Lung (tissue), 12 donors: ENCODE data around the gene RAB3GAP2. TPM values are rescaled to one million over a fixed set of nuclear protein-coding genes. Genes with fewer than 3 reads are reported as not detected.

Experiments used
- ATAC-seq: fragments of 200-7000 bp; cut with Tn5 transposase; one replicate; pipeline ENCODE4 v1.9.1; 2020; ENCODE audit warnings: moderate number of reproducible peaks; ENCODE audit not compliant: insufficient read depth, low FRiP score
- DNase-seq, 3 donors: peaks; one replicate each; pipeline ENCODE4 v3.0.0-alpha.2; 2013 to 2017
- H3K27ac ChIP-seq, 2 donors: one replicate each; pipeline ENCODE4 v1.5.1; 2013; ENCODE audit warnings: mild to moderate bottlenecking in 2 of 2, moderate library complexity in 2 of 2, control low read depth in 1 of 2, inconsistent platforms in 1 of 2, low read depth in 1 of 2, low read length in 1 of 2
- H3K27me3 ChIP-seq, 3 donors: one replicate each; pipeline ENCODE4 v1.5.1; 2013; ENCODE audit warnings: low read length in 2 of 3; ENCODE audit not compliant: control insufficient read depth in 3 of 3, insufficient read depth in 3 of 3
- H3K36me3 ChIP-seq, 4 donors: one replicate each; pipeline ENCODE4 v1.5.1; 2013; ENCODE audit warnings: low read length in 4 of 4, mild to moderate bottlenecking in 1 of 4, moderate library complexity in 1 of 4; ENCODE audit not compliant: control insufficient read depth in 4 of 4, insufficient read depth in 4 of 4
- H3K4me1 ChIP-seq, 5 donors: one replicate each; pipeline ENCODE4 v1.5.1; 2013; ENCODE audit warnings: low read length in 5 of 5, mild to moderate bottlenecking in 2 of 5, moderate library complexity in 1 of 5; ENCODE audit not compliant: control insufficient read depth in 5 of 5, insufficient read depth in 5 of 5
- H3K4me3 ChIP-seq: one replicate; pipeline ENCODE4 v1.5.1; 2013; ENCODE audit warnings: mild to moderate bottlenecking, control low read depth, moderate library complexity
- H3K9ac ChIP-seq, 2 donors: one replicate each; pipeline ENCODE4 v1.5.1; 2013; ENCODE audit warnings: low read length in 2 of 2, control low read depth in 1 of 2; ENCODE audit not compliant: insufficient read depth in 1 of 2
- H3K9me3 ChIP-seq, 4 donors: one replicate each; pipeline ENCODE4 v1.5.1; 2013; ENCODE audit warnings: low read length in 3 of 4, mild to moderate bottlenecking in 1 of 4, moderate library complexity in 1 of 4; ENCODE audit not compliant: control insufficient read depth in 4 of 4, insufficient read depth in 3 of 4
- WGBS, 2 donors: extraction: QIAGEN DNeasy Blood & Tissue Kit; methylation state at CpG; one replicate each; pipeline ENCODE4 v1.1.7; 2013; 5-methylcytosine and 5-hydroxymethylcytosine counted together
- polyA plus RNA-seq, 2 donors: library from polyadenylated mRNA; stranded (reverse); fragments of 200-250 nt; gene quantifications; one replicate each; pipeline ENCODE4 v1.2.1, GENCODE V29; 2013
- total RNA-seq, 2 donors: library from RNA; depleted of rRNA in 1 of 2; stranded (reverse); fragments of >200 nt in 1 of 2; gene quantifications; one replicate each; pipeline ENCODE4 v1.2.1, GENCODE V29; 2014 to 2021
- TF ChIP-seq, protein P1 (sequence below): IDR thresholded peaks from 2 replicates; pipeline ENCODE4 v1.5.1; 2012; ENCODE audit warnings: mild to moderate bottlenecking; ENCODE audit errors: control extremely low read depth, extremely low read depth
- donor health status: control.
- donor health status: control.
- donor health status: Bipolar disorder and iron deficiency.
- donor health status: healthy.
- donor health status: DM: yes; HTN: yes; CAD: no.

Gene RAB3GAP2
- total and polyA plus RNA-seq, 4 donors = 7.5 to 37.5 (median 23.2) TPM

DNA sequence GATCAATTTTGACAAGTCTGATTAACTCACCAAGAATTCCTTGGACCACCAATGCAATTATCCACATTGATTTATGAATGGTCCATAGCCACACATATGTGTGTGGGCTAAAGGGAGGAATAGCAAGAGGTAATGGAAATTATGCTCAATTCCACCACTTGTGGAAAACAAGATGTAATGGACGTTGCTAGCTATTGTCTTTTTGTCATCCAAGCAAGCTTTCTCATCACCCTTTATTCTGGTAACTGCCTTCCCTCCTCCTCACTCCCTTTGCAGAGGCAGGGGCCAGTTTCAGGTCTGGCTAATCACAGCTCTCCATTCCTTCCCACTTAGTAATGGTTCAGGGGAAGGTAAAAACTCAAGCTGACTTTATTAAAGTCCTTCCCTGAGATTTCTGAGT, 24.7 kb upstream of the RAB3GAP2 start:
- 88% methylated on average over 1 of the region's 1 CpG for WGBS, 2 donors

DNA sequence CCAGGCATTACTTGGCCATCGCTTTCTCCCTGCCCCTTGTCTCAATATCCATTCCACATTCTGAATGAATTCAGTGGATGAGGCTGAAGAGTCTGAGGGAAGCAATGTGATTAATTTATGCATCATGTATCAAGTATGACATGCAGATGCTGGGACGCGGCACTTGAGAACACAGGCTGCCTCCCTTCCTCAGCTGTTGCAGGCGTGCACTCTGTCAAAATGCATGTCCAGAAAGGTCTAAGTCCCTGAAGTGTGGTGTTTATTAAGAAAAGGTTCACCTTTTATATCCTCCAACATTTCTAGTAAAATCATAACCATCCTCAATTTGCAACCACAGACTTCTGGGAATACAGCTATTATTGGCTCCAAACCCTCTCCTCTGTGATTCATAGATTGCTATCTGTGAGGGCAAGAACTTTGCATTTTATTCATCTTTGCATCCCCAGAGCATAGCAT, 22.6 kb upstream of the RAB3GAP2 start:
- no peak overlapping the region for H3K4me3 ChIP-seq
- 94 to 97% methylated on average over 4 of the region's 4 CpGs for WGBS, 2 donors
- no peak overlapping the region for H3K9ac ChIP-seq
- DNase-seq = no peak
- ATAC-seq = no peak
- no peaks in the 10 kb centered on the region for H3K36me3 ChIP-seq
- H3K4me1 ChIP-seq = peaks cover 0 to 8% (median 0%) of the 10 kb centered on the region in 5 donors
- TF ChIP-seq, protein P1, sequence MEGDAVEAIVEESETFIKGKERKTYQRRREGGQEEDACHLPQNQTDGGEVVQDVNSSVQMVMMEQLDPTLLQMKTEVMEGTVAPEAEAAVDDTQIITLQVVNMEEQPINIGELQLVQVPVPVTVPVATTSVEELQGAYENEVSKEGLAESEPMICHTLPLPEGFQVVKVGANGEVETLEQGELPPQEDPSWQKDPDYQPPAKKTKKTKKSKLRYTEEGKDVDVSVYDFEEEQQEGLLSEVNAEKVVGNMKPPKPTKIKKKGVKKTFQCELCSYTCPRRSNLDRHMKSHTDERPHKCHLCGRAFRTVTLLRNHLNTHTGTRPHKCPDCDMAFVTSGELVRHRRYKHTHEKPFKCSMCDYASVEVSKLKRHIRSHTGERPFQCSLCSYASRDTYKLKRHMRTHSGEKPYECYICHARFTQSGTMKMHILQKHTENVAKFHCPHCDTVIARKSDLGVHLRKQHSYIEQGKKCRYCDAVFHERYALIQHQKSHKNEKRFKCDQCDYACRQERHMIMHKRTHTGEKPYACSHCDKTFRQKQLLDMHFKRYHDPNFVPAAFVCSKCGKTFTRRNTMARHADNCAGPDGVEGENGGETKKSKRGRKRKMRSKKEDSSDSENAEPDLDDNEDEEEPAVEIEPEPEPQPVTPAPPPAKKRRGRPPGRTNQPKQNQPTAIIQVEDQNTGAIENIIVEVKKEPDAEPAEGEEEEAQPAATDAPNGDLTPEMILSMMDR = no peak
- H3K27me3 ChIP-seq = no peaks in the 10 kb centered on the region
- no peaks in the 10 kb centered on the region for H3K9me3 ChIP-seq
- no peak overlapping the region for H3K27ac ChIP-seq

More for the DNA sequence above, 24.7 kb upstream of the RAB3GAP2 start:
- DNase-seq (no peak), ATAC-seq (no peak)
- Histone ChIP-seq H3K36me3 (no peaks in the 10 kb centered on the region), H3K4me1 (peaks cover 0 to 10% (median 2%) of the 10 kb centered on the region in 5 donors), H3K9ac (no peak overlapping the region), H3K4me3 (no peak overlapping the region), H3K27me3 (no peaks in the 10 kb centered on the region), H3K27ac (no peak overlapping the region), H3K9me3 (no peaks in the 10 kb centered on the region)
- TF ChIP-seq, protein P1 = no peak

DNA sequence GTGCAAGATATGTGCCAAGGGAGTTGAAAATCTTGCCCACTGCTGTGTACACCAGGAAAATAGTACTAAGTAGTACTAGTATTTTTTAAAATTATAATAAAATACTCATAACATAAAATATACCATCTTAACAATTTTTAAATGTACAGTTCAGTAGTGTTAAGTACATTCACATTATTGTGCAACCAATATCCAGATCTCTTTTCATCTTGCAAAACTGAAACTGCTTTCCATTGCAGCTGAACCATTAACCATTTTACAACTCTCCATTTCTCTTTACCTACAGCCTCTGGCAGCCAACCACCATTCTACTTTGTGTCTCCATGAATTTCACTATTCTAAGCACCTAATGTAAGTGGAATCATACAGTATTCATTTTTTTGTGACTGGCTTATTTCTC, 19.3 kb upstream of the RAB3GAP2 start:
- Histone ChIP-seq H3K27me3 (no peaks in the 10 kb centered on the region), H3K36me3 (no peaks in the 10 kb centered on the region), H3K4me3 (no peak overlapping the region), H3K27ac (no peak overlapping the region), H3K9me3 (no peaks in the 10 kb centered on the region), H3K4me1 (peaks cover 0 to 8% (median 0%) of the 10 kb centered on the region in 5 donors), H3K9ac (no peak overlapping the region)
- TF ChIP-seq, protein P1 = no peak
- ATAC-seq = no peak
- no peak for DNase-seq

DNA sequence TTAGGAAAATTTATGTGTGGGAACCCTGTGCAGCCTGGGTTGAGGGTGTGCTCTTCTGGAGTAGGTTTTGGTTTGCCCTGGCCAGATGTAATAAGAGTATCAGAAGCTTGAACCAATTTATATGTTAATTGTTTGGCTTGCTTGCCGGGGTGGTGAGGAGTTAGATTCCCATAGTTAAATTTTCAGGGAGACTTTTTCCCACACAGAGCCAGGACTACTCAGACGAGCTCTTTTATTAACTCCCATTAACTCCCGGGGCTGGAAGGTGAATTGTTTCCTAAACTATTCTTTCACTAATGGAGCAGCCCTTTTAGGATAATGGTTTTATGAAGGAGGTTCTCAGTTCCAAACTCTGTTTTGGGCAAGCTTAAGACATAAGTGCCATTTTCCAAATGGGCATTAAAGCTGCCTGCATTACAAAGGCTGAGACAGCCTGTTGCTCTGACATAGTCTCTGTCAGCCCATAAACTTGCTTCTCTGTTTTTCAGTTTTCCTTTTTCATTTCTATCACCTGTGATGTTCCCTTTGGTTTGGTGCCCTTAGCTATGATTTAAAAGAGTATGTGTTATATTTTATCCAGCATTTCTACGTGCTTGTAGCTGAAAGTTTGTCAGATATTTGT, 18.0 kb upstream of the RAB3GAP2 start:
- peaks cover 0 to 8% (median 0%) of the 10 kb centered on the region in 5 donors for H3K4me1 ChIP-seq
- H3K9me3 ChIP-seq = no peaks in the 10 kb centered on the region
- TF ChIP-seq, protein P1 = no peak
- H3K4me3 ChIP-seq = no peak overlapping the region
- no peak overlapping the region for H3K27ac ChIP-seq
- no peaks in the 10 kb centered on the region for H3K27me3 ChIP-seq
- ATAC-seq = no peak
- 63 to 70% methylated on average over 4 of the region's 4 CpGs for WGBS, 2 donors
- no peak for DNase-seq
- no peaks in the 10 kb centered on the region for H3K36me3 ChIP-seq
- no peak overlapping the region for H3K9ac ChIP-seq
